Gastroesophageal sphincter (tissue), 4 donors: Measurements from ENCODE around the gene CPLX4. TPM values are rescaled to one million over a fixed set of nuclear protein-coding genes. Genes with fewer than 3 reads are reported as not detected.

ENCODE experiments used
- ATAC-seq: fragments of 150-250 bp; one replicate; pipeline ENCODE4 v1.9.1; 2016; ENCODE audit warnings: mild to moderate bottlenecking, moderate library complexity
- H3K27ac ChIP-seq, 4 donors: fragments of 200-600 bp; sonication (generic) in 3 of 4; 1 replicate in 3 of 4; 2 replicates in 1 of 4; pipeline ENCODE4 v1.5.1; 2016 to 2019
- H3K27me3 ChIP-seq: fragments of 200-600 bp; sonication (generic); one replicate; pipeline ENCODE4 v1.5.1; 2019
- H3K36me3 ChIP-seq, 2 donors: fragments of 200-600 bp; sonication (generic); one replicate each; pipeline ENCODE4 v1.5.1; 2019; ENCODE audit warnings: control low read depth in 1 of 2
- H3K4me1 ChIP-seq, 3 donors: fragments of 200-600 bp; sonication (generic); 1 replicate in 2 of 3; 2 replicates in 1 of 3; pipeline ENCODE4 v1.5.1; 2016 to 2019; ENCODE audit warnings: control low read depth in 2 of 3
- H3K4me3 ChIP-seq, 2 donors: fragments of 200-600 bp; sonication (generic); one replicate each; pipeline ENCODE4 v1.5.1; 2019; ENCODE audit warnings: mild to moderate bottlenecking in 1 of 2, moderate library complexity in 1 of 2
- H3K9me3 ChIP-seq, 3 donors: fragments of 200-600 bp; sonication (generic); one replicate each; pipeline ENCODE4 v1.5.1; 2017 to 2019; ENCODE audit warnings: control low read depth in 2 of 3
- EP300 ChIP-seq: sonication (generic); formaldehyde crosslinking; IDR thresholded peaks from one replicate; pipeline ENCODE4 v1.6.1; 2017; ENCODE audit warnings: antibody characterized with exemption, mild to moderate bottlenecking
- POLR2A ChIP-seq, 2 donors: fragments of 450-650 bp; IDR thresholded peaks; one replicate each; pipeline ENCODE4 v1.6.1; 2017; ENCODE audit warnings: antibody characterized with exemption in 2 of 2, mild to moderate bottlenecking in 2 of 2, moderate library complexity in 1 of 2
- POLR2AphosphoS5 ChIP-seq: sonication (generic); formaldehyde crosslinking; IDR thresholded peaks from one replicate; pipeline ENCODE4 v1.6.1; 2017; ENCODE audit warnings: antibody characterized with exemption
- WGBS, 2 donors: methylation state at CpG; one replicate each; pipeline ENCODE4 v1.1.5; 2018; ENCODE audit warnings: low coverage in 1 of 2; 5-methylcytosine and 5-hydroxymethylcytosine counted together
- total RNA-seq, 4 donors: library from RNA; depleted of rRNA; stranded (reverse); fragments of >200 nt; gene quantifications; one replicate each; pipeline ENCODE4 v1.1.0, GENCODE V29; 2016
- TF ChIP-seq, protein P1 (sequence below), 4 experiments: fragments of 200-600 bp in 2 of 4; fragments of 450-650 bp in 2 of 4; sonication (generic) in 1 of 4; IDR thresholded peaks; one replicate each; pipeline ENCODE4 v1.5.1; 2017 to 2019; ENCODE audit warnings: antibody characterized with exemption in 4 of 4, mild to moderate bottlenecking in 2 of 4, moderate library complexity in 2 of 4

Gene CPLX4
- total RNA-seq, 4 donors from 2014 or later: not detected

DNA sequence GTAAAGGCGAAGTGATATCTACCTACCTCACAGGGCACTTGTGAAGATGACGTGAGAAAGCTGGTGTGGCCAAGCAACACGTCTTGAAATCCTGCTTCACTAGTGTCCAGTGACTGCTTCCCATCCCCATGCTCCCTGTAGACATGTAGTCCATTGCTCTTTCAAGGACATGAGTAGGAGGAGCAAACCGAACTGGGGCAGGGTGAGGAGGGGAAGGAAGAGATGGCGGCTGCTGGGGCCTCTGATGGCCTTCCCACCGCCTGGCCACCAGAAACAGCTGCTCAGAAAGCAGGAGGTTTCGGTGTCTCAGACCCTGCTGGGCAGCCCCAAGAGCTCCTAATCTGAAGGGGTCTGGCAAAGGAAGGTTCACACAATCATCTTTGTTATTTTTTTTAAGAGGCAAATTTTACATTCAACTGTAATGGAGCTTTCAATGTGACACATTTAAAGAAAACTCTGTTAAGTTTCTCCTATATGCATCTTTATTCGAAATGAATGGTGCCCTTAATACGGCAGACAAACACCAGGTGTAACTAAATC, 14.7 kb downstream of the CPLX4 start:
- ATAC-seq: no peak
- Histone ChIP-seq H3K27ac (no peak overlapping the region), H3K4me3 (no peak overlapping the region), H3K36me3 (no peaks in the 10 kb centered on the region), H3K27me3 (peaks cover 54% of the 10 kb centered on the region), H3K9me3 (no peaks in the 10 kb centered on the region), H3K4me1 (peaks cover 0 to 8% (median 2%) of the 10 kb centered on the region in 3 donors)
- 73 to 82% methylated on average over 5 to 6 of the region's 9 CpGs for WGBS, 2 donors
- TF ChIP-seq, protein P1, sequence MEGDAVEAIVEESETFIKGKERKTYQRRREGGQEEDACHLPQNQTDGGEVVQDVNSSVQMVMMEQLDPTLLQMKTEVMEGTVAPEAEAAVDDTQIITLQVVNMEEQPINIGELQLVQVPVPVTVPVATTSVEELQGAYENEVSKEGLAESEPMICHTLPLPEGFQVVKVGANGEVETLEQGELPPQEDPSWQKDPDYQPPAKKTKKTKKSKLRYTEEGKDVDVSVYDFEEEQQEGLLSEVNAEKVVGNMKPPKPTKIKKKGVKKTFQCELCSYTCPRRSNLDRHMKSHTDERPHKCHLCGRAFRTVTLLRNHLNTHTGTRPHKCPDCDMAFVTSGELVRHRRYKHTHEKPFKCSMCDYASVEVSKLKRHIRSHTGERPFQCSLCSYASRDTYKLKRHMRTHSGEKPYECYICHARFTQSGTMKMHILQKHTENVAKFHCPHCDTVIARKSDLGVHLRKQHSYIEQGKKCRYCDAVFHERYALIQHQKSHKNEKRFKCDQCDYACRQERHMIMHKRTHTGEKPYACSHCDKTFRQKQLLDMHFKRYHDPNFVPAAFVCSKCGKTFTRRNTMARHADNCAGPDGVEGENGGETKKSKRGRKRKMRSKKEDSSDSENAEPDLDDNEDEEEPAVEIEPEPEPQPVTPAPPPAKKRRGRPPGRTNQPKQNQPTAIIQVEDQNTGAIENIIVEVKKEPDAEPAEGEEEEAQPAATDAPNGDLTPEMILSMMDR (IDR thresholded peaks at IDR 0.05): no peak
- TF ChIP-seq EP300 (no peak), POLR2A (IDR thresholded peaks at IDR 0.05) (no peak), POLR2AphosphoS5 (no peak)

GRCh38 chr18:59303006-59303405, 15.4 kb downstream of the CPLX4 start:
- Histone ChIP-seq H3K27ac (no peak overlapping the region), H3K9me3 (no peaks in the 10 kb centered on the region), H3K27me3 (peaks cover 50% of the 10 kb centered on the region), H3K4me3 (no peak overlapping the region), H3K36me3 (no peaks in the 10 kb centered on the region), H3K4me1 (peaks cover 0 to under 1% (median 0%) of the 10 kb centered on the region in 3 donors)
- no peak for ATAC-seq
- 85% methylated on average over 1 of the region's 2 CpGs; no CpG with 5 or more reads in 1 of the 2 donors for WGBS, 2 donors
- TF ChIP-seq EP300: no peak
- TF ChIP-seq, protein P1 (IDR thresholded peaks at IDR 0.05): no peak
- no peak for TF ChIP-seq POLR2AphosphoS5
- no peak for TF ChIP-seq POLR2A (IDR thresholded peaks at IDR 0.05)

GRCh38 chr18:59301929-59302328, 16.5 kb downstream of the CPLX4 start:
- no peak for TF ChIP-seq EP300
- TF ChIP-seq POLR2AphosphoS5: no peak
- no peak for TF ChIP-seq POLR2A (IDR thresholded peaks at IDR 0.05)
- TF ChIP-seq, protein P1 (IDR thresholded peaks at IDR 0.05): no peak

GRCh38 chr18:59300676-59301285, 17.7 kb downstream of the CPLX4 start:
- 48 to 62% methylated on average over 2 to 3 of the region's 3 CpGs for WGBS, 2 donors
- no peak overlapping the region for H3K27ac ChIP-seq
- no peak overlapping the region for H3K4me3 ChIP-seq
- no peaks in the 10 kb centered on the region for H3K36me3 ChIP-seq
- peaks cover 31% of the 10 kb centered on the region for H3K27me3 ChIP-seq
- H3K9me3 ChIP-seq: no peaks in the 10 kb centered on the region
- no peaks in the 10 kb centered on the region for H3K4me1 ChIP-seq
- TF ChIP-seq, protein P1 (IDR thresholded peaks at IDR 0.05): no peak
- TF ChIP-seq POLR2AphosphoS5: no peak
- no peak for TF ChIP-seq EP300
- no peak for TF ChIP-seq POLR2A (IDR thresholded peaks at IDR 0.05)
- ATAC-seq: no peak

More at GRCh38 chr18:59301929-59302328, 16.5 kb downstream of the CPLX4 start:
- H3K4me1 ChIP-seq: no peaks in the 10 kb centered on the region
- no peaks in the 10 kb centered on the region for H3K36me3 ChIP-seq
- H3K9me3 ChIP-seq: no peaks in the 10 kb centered on the region
- H3K4me3 ChIP-seq: no peak overlapping the region
- H3K27me3 ChIP-seq: peaks cover 39% of the 10 kb centered on the region
- H3K27ac ChIP-seq: no peak overlapping the region
- no peak for ATAC-seq
- 56 to 67% methylated on average over 2 to 4 of the region's 4 CpGs for WGBS, 2 donors

- WGBS, 2 donors: 48 to 73% methylated on average over 5 to 6 of the region's 8 CpGs
Observed at GRCh38 chr18:59298871-59299270, 19.6 kb downstream of the CPLX4 start.

More at GRCh38 chr18:59298871-59299270, 19.6 kb downstream of the CPLX4 start:
- H3K4me1 ChIP-seq: no peaks in the 10 kb centered on the region
- no peaks in the 10 kb centered on the region for H3K36me3 ChIP-seq
- no peak overlapping the region for H3K4me3 ChIP-seq
- no peak for ATAC-seq
- H3K9me3 ChIP-seq: no peaks in the 10 kb centered on the region
- no peak overlapping the region for H3K27ac ChIP-seq
- TF ChIP-seq POLR2A (IDR thresholded peaks at IDR 0.05) (no peak), EP300 (no peak), POLR2AphosphoS5 (no peak)
- TF ChIP-seq, protein P1 (IDR thresholded peaks at IDR 0.05): no peak
- H3K27me3 ChIP-seq: peaks cover 35% of the 10 kb centered on the region
